Neutrophil (primary cell): ENCODE data around the gene GSK3A.

Experiments used
- H3K27ac ChIP-seq: fragments of 200-600 bp; sonication (generic); 2 replicates; pipeline ENCODE4 v1.5.1; 2016; ENCODE audit warnings: mild to moderate bottlenecking, moderate library complexity
- H3K27me3 ChIP-seq: fragments of 200-600 bp; sonication (generic); 2 replicates; pipeline ENCODE4 v1.6.0; 2016; ENCODE audit warnings: mild to moderate bottlenecking
- H3K36me3 ChIP-seq: fragments of 200-600 bp; sonication (generic); 2 replicates; pipeline ENCODE4 v1.5.1; 2017
- H3K4me1 ChIP-seq, 2 experiments: fragments of 200-600 bp in 1 of 2; sonication (generic) in 1 of 2; 1 replicate in 1 of 2; 2 replicates in 1 of 2; pipeline versions ENCODE4 v1.5.1 to v1.6.1; 2013 to 2016; ENCODE audit warnings: low read depth in 1 of 2, low read length in 1 of 2, mild to moderate bottlenecking in 1 of 2, moderate library complexity in 1 of 2; ENCODE audit not compliant: control insufficient read depth in 1 of 2, insufficient read depth in 1 of 2
- H3K4me3 ChIP-seq, 2 experiments: fragments of 200-600 bp in 1 of 2; sonication (generic) in 1 of 2; 1 replicate in 1 of 2; 2 replicates in 1 of 2; pipeline ENCODE4 v1.5.1; 2013 to 2016; ENCODE audit warnings: low read depth in 1 of 2, low read length in 1 of 2, mild to moderate bottlenecking in 1 of 2, moderate library complexity in 1 of 2
- H3K9me3 ChIP-seq: fragments of 200-600 bp; sonication (generic); 2 replicates; pipeline ENCODE4 v1.5.1; 2016
- CTCF ChIP-seq: fragments of 200-600 bp; sonication (generic); IDR thresholded peaks from 2 replicates; pipeline ENCODE4 v1.5.1; 2016; ENCODE audit warnings: antibody characterized with exemption

GSK3A gene

DNA sequence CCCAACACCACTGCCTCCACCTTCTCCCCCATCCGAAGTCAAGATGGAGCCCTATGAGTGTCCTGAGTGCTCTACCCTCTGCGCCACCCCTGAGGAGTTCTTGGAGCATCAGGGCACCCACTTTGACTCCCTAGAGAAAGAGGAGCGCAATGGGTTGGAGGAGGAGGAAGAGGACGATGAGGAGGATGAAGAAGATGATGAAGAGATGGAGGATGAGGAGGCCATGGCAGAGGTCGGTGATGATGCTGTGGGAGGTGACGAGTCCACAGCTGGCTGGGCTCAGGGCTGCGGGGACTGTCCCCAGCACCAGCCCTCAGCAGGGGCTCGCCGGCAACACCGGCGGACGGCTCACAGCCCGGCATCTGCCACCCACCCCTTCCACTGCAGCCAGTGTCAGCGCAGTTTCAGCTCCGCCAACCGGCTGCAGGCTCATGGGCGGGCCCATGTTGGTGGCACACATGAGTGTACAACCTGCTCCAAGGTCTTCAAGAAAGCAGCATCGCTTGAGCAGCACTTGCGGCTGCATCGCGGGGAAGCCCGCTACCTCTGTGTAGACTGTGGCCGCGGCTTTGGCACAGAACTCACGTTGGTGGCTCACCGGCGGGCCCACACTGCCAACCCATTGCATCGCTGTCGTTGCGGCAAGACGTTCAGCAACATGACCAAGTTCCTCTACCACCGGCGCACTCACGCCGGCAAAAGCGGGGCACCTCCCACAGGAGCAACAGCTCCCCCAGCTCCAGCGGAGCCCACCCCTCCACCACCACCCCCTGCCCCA is 17.3 kb downstream of the GSK3A start:
- Histone ChIP-seq H3K4me3 (no peak overlapping the region), H3K9me3 (no peaks in the 10 kb centered on the region), H3K4me1 (peaks cover 9 to 12% of the 10 kb centered on the region in 2 experiments), H3K27ac (no peak overlapping the region), H3K27me3 (no peaks in the 10 kb centered on the region), H3K36me3 (peaks cover 46% of the 10 kb centered on the region)
- no peak for TF ChIP-seq CTCF

GRCh38 chr19:42220751-42221097 is 21.7 kb downstream of the GSK3A start:
- Histone ChIP-seq H3K27ac (peak overlapping the region; percentile 97), H3K4me1 (peaks cover 40 to 43% of the 10 kb centered on the region in 2 experiments), H3K4me3 (peak overlapping the region; percentile 68 to 91), H3K9me3 (no peaks in the 10 kb centered on the region), H3K36me3 (peaks cover 24% of the 10 kb centered on the region), H3K27me3 (no peaks in the 10 kb centered on the region)
- no peak for TF ChIP-seq CTCF

- peaks cover 24% of the 10 kb centered on the region for H3K36me3 ChIP-seq
- H3K27ac ChIP-seq = peak within 1 kb of the TSS; percentile 97
- H3K27me3 ChIP-seq = no peaks in the 10 kb centered on the region
- peak; percentile 20 for TF ChIP-seq CTCF
- H3K4me1 ChIP-seq = peaks cover 46 to 49% of the 10 kb centered on the region in 2 experiments
- H3K9me3 ChIP-seq = no peaks in the 10 kb centered on the region
- H3K4me3 ChIP-seq = peak within 1 kb of the TSS; percentile 68 to 91
These were observed 22.3 kb downstream of the GSK3A start, which contains the start of gene ZNF526 for GRCh38 chr19:42219812-42220750. Gene ZNF526 (plus strand): TSS chr19:42220312. CDS start chr19:42224404, 4,092 bp downstream.

GRCh38 chr19:42217520-42218437 is 24.6 kb downstream of the GSK3A start, which contains the start of gene DEDD2:
Gene DEDD2 (minus strand): TSS chr19:42217677. CDS start chr19:42217007, 670 bp downstream.
- Histone ChIP-seq H3K27me3 (no peaks in the 10 kb centered on the region), H3K4me3 (peak within 1 kb of the TSS; percentile 81 to 99), H3K9me3 (no peaks in the 10 kb centered on the region), H3K36me3 (peaks cover 37% of the 10 kb centered on the region), H3K4me1 (peaks cover 69 to 72% of the 10 kb centered on the region in 2 experiments), H3K27ac (peak within 1 kb of the TSS; percentile 97)
- peak; percentile 42 for TF ChIP-seq CTCF
